Nucleus accumbens (tissue), 56 donors: ENCODE measurements around the gene TNK2.
"Not testable (repeated sequence)": the region's sequence is repeated elsewhere in the genome, so short reads cannot be mapped to it uniquely, and the experiment has no call there.

ENCODE experiments used
- DNase-seq, 56 donors: peaks; one replicate each; lab custom pipeline; 2025; lab: John Stamatoyannopoulos, UW

TNK2 gene

GRCh38 chr3:195872800-195873199 lies 35.6 kb downstream of the TNK2 start:
- DNase-seq: no peak

- no peak for DNase-seq
These were observed 36.3 kb downstream of the TNK2 start for GRCh38 chr3:195872097-195872496.

DNA sequence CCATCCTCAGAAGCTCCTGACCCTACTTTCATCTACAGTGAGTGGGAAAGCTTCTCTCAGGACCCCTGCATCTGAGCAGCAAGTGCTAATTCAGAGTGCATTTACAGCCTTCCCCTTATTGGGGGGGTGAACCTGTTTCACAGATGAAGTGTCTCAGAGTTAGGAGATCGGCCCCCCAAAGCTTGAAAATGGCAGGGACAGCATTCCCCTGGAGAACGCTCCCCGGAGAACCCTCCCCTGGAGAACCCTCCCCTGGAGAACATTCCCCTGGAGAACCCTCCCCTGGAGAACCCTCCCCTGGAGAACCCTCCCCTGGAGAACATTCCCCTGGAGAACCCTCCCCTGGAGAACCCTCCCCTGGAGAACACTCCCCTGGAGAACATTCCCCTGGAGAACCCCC lies 36.7 kb downstream of the TNK2 start:
- DNase-seq: not testable (repeated sequence)

DNA sequence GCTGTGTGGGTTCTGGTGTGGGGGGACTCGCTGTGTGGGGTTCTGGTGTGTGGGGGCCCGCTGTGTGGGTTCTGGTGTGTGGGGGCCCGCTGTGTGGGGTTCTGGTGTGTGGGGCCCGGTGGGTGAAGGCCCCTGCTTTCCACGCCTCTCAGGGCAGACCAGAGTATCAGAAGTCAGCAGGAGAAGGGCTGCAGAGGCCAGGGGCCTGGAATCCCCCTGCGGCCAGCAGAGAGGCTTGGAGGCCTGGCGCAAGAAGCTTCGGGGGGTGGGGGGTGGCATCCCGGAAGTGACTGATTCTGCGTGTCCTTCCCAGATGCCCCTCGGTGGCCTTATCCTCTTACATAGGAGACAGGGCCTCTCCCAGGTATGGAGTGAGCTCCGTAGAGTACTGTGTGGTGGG lies 37.4 kb downstream of the TNK2 start:
- no peak for DNase-seq

DNA sequence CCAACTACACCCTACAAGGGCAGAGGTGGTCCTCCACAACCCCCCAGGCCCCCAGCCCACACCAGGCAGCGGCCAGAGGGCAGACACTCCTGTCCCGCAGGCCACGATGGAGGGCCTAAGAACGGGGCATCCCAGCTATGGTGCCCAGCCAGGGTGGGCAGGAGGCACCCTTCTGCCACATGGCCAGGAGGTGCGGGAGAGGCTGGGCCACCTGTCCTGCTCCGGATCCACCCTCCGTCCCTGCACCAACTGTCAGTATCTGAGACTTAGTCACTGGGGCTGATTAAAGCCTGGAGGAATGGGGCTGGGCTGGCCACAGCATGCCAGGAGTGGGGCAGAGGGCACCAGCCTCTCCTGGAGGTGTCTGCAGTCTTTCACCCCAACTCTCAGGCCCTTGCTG lies 37.9 kb downstream of the TNK2 start:
- no peak for DNase-seq

DNA sequence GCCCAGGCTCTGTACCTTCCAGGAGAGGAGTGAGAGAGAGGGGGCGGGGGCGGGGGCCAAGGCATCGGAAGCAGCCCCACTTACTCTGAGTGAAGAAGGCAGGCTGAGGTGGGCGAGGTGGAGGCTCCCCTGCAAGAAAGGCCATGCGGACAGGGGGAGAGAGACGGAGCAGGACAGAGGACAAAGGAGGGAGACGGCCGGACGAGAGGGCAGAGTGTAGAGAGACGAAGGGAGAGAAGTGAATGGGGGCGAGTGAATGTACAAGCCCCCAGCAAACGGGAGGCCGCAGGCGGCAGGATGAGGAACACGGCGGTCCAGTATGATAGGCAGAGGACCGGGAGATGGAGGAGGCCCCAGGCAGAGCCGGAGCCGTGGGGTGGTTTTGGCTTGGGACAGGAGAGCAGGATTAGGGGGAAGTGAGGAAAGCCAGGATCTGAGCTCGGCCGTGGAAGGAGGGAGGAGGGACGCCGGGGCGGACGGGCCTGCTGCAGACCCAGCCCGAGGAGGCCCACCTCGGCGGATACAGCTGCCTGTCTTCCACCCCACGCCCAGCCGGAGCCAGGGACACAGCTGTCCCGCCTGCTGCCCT lies 38.8 kb downstream of the TNK2 start:
- DNase-seq: no peak

GRCh38 chr3:195868866-195869412 lies 39.4 kb downstream of the TNK2 start:
- no peak for DNase-seq

DNA sequence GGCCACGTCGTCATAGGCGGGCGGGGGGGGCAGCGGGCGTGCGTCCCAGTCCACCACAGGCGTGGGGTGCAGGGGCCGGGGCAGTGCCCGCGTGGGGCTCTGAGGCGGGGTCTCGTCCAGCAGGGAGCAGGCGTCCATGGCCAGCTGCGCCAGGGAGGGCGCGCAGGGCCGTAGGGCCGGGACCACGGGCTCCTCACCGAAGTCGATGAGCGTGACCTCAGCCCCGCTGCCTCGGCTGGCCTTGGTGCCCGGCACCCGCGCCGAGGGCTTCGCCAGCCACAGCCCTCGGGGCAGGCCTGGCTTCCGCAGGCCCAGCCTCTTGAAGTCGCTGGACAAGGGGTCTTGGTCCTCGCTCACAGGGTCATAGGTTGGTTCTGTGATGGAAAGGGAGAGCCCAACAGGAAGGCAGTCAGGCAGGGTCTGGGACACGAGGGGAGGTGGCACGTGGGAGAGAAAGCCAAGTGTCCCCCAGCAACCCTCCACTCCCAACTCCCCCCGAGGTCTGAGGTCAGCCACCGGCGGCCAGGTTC lies 40.0 kb downstream of the TNK2 start:
- no peak for DNase-seq

GRCh38 chr3:195867631-195868335 lies 40.6 kb downstream of the TNK2 start:
- DNase-seq: no peak

DNA sequence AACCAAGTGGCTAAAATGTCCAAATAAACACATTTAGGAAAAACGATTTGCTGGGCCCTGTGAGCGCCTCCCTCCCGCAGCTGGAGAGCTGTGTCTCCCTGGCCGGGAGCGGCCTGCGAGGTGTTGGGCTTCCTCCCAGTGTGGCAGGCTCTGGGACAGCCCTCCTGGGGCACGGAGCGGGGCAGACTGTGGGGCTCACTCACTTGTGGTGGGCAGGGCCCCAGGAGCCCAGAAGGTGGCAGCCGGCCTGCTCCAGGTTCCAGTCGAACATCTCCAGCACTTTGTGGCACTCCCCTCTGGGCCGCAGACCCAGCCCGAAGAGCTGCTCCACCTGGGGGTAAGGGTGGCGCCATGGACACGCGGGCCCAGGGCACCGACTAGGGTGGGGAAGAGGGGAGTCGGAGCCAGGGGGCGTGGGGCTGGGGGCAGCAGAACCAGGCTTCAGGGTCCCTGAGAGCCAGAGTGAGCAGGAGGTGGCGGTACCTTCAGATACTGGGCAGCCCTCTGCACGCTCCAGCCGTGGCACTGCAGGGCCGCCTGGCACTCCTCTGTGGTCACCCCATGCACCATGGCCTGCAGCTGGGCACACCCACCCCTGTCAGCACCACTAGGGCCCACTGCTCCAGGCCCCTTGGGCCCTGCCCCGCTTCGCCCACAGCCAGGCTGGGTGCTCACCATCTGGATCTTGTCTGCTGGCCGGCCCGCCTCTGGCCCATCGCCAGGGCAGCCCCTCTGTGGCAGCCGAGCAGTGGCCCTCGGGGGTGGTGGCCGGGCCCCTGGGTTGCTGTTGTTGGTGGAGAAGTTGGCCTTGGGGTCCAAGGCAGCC lies 41.5 kb downstream of the TNK2 start:
- no peak for DNase-seq

GRCh38 chr3:195865752-195866151 lies 42.6 kb downstream of the TNK2 start:
- DNase-seq: no peak

DNA sequence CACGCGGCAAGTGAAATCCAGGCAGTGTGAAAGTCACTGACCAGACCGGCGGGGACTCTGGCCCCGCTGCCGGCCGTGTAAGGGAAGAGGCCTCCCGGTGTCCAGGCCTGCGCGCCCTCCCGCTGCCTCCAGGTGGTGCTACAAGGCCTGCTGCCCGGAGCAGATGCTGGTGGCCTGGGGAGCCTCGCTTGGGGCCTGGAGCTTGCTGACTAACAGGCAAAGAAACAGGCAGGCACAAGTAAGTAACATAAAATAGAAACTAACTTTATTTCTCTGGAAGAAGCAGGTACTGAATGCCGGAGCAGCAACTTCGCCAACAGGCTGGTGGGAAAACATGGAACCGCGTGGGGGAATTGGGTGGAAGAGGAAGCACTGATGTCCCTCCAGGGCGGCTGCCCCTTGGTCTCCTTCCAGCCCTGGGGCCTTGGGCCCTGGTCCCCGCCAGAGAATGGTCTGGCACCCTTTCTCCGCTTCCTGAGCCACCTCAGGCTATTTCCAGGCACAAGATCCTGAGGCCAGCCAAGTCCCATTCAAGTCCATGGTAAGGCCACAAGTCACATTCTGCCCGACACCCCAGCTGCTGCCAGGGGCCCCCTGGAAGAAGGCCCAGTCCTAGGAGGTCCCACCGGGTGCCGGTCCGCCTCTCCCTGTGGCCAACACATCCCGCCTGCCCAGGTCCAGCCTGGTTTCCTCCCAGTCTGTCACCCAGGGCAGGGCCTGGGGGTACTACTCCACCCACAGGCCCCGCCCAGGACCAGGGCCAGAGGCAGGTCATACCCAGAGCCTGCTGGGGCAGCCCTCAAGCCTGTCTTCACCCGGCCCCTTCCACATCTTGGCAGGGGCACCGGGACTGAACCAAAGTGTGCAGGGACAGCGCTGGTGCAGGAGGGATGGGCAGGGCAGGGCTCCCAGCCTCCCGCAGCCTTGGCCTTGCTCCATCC lies 45.0 kb downstream of the TNK2 start:
- DNase-seq: peak in 55 of 56 donors; percentile 26 to 93 (median 77)

- DNase-seq: not testable (repeated sequence)
These were observed 46.0 kb downstream of the TNK2 start for GRCh38 chr3:195862318-195862717.

- DNase-seq: no peak
These were observed 47.9 kb downstream of the TNK2 start for GRCh38 chr3:195860456-195860855.

- DNase-seq: peak in 1 of 56 donors; percentile 16
These were observed 48.4 kb downstream of the TNK2 start for GRCh38 chr3:195859846-195860411.

DNA sequence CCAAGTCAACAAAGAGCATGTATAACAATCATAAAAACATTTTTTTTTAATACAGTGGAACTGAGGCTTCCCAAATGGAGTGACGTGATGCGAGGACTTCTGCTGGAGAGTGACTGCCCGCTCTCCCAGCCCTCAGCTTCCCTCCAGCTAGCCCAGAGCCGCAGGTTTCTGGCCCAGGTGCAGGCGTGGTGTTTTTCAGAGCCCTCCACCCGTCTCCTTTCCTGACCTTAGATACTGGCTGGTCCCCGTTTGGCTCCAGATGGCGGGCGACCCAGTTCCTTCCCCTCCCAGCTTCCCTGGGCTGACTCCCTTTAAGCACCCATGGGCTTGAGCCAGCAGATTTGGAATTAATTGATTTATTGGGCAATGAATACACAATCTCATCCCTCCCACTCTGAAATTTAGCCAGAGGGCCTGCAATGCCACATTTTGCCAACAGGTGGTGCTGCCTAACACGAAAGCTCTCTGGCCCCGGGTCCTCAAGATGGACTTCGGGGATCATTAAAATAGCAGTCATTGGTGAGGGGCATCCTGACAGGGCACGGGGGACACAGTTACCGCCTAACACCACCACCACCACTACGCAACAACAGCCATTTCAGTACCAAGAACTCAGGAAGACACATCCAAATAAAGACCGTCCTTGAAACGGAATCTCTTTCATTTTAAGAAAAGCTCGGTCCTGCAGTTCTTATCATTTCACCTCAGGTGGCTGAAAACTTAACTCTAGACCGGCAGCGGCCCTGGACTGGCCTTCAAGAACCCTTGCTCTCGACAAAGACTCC lies 49.1 kb downstream of the TNK2 start:
- peak in 45 of 56 donors; percentile 6 to 87 (median 49) for DNase-seq

GRCh38 chr3:195856410-195857084 lies 51.8 kb downstream of the TNK2 start:
- no peak for DNase-seq
